MCF 10A (cell line): Measurements from ENCODE around the gene SSBP4. TPM values are rescaled to one million over a fixed set of nuclear protein-coding genes. Genes with fewer than 3 reads are reported as not detected.

ENCODE experiments used
- BruUV-seq: library from RNA; stranded (reverse); fragments of 400-500 nt; replicated peaks from 2 replicates; lab custom pipeline; 2021; lab: Mats Ljungman, UMichigan
- CTCF ChIA-PET: fragments of 300-600 bp; sonication (Branson Sonifier 250); formaldehyde crosslinking; extraction: SDS; loops from one replicate; lab custom pipeline; 2021; ENCODE audit warnings: antibody characterized with exemption, inconsistent platforms; lab: Yijun Ruan, JAX
- POLR2A ChIA-PET: fragments of 300-600, 350-650 bp; sonication (Branson Sonifier 250); formaldehyde crosslinking; extraction: SDS; loops from one replicate; lab custom pipeline; 2020; ENCODE audit warnings: antibody characterized with exemption, inconsistent platforms; lab: Yijun Ruan, JAX
- DNase-seq: peaks from one replicate; pipeline ENCODE4 v3.0.0-alpha.2; 2018; ENCODE audit not compliant: unreplicated experiment
- H3K27ac Mint-ChIP-seq: one replicate; pipeline ENCODE4 v1.8.0; 2022; ENCODE audit warnings: mild to moderate bottlenecking, low read depth, mixed read lengths; ENCODE audit not compliant: unreplicated experiment
- H3K27me3 Mint-ChIP-seq: one replicate; pipeline ENCODE4 v1.8.0; 2022; ENCODE audit warnings: mixed read lengths; ENCODE audit not compliant: insufficient read depth, unreplicated experiment
- H3K36me3 Mint-ChIP-seq: one replicate; pipeline ENCODE4 v1.8.0; 2022; ENCODE audit warnings: mild to moderate bottlenecking, moderate library complexity, mixed read lengths; ENCODE audit not compliant: insufficient read depth, unreplicated experiment
- H3K4me1 Mint-ChIP-seq: one replicate; pipeline ENCODE4 v1.8.0; 2022; ENCODE audit warnings: mixed read lengths; ENCODE audit not compliant: insufficient read depth, unreplicated experiment
- H3K4me3 Mint-ChIP-seq: one replicate; pipeline ENCODE4 v1.8.0; 2022; ENCODE audit warnings: mild to moderate bottlenecking, moderate library complexity, mixed read lengths; ENCODE audit not compliant: unreplicated experiment
- H3K9me3 Mint-ChIP-seq: one replicate; pipeline ENCODE4 v1.8.0; 2022; ENCODE audit warnings: mixed read lengths; ENCODE audit not compliant: unreplicated experiment
- intact Hi-C: fragments of 100-400 bp; cut with micrococcal nuclease; formaldehyde crosslinking; loops from 2 replicates; pipeline ENCODE4 v1.14.1; 2022
- total RNA-seq: library from RNA; stranded (reverse); gene quantifications from 2 replicates; pipeline ENCODE4 v1.2.3, GENCODE V29; 2022
- TF ChIP-seq, protein P1 (sequence below): fragments of 200-600 bp; IDR thresholded peaks from one replicate; pipeline ENCODE4 v1.8.0; 2022; ENCODE audit warnings: antibody characterized with exemption, mild to moderate bottlenecking; ENCODE audit not compliant: unreplicated experiment

The SSBP4 gene
- total RNA-seq, 1 experiment from 2014 or later: 26.3 TPM

DNA sequence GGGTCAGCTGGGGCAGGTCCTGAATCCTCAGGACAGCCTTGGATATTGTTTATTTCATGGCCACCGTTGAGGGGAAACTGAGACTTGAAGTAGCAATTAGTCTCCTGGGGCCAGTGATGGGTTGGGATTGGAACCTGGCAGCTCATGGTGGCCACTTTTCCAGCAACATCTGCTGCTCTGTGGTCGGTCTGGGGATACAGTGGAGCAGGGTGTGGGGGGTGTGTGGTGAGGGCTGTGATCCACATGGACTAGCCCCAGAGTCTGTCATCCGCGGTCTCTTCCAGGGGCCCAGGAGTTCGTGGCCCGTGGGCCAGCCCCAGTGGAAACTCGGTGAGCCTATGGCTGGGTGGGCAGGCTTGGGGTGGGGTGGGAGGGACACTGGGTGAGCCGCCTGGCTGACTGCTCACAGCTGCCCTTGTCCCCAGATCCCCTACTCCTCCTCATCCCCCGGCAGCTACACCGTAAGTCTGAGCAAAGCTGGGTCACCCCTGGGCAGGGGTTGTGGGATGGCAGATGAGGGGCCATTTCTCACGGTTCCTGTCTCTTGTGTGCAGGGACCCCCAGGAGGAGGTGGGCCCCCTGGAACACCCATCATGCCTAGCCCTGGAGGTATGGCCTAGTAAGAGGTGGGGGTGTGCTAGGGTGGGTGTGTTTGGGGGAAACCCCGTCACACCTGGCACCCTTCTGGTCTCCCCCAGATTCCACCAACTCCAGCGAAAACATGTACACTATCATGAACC lies 13.2 kb downstream of the SSBP4 start:
- Mint-ChIP-seq H3K27ac (no peak overlapping the region), H3K9me3 (no peaks in the 10 kb centered on the region), H3K4me3 (no peak overlapping the region), H3K27me3 (no peaks in the 10 kb centered on the region), H3K4me1 (no peaks in the 10 kb centered on the region), H3K36me3 (peaks cover 17% of the 10 kb centered on the region)
- intact Hi-C loops: no loop called here
- no TSS peak for BruUV-seq
- DNase-seq: no peak
- TF ChIP-seq, protein P1, sequence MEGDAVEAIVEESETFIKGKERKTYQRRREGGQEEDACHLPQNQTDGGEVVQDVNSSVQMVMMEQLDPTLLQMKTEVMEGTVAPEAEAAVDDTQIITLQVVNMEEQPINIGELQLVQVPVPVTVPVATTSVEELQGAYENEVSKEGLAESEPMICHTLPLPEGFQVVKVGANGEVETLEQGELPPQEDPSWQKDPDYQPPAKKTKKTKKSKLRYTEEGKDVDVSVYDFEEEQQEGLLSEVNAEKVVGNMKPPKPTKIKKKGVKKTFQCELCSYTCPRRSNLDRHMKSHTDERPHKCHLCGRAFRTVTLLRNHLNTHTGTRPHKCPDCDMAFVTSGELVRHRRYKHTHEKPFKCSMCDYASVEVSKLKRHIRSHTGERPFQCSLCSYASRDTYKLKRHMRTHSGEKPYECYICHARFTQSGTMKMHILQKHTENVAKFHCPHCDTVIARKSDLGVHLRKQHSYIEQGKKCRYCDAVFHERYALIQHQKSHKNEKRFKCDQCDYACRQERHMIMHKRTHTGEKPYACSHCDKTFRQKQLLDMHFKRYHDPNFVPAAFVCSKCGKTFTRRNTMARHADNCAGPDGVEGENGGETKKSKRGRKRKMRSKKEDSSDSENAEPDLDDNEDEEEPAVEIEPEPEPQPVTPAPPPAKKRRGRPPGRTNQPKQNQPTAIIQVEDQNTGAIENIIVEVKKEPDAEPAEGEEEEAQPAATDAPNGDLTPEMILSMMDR: no peak
- CTCF ChIA-PET: interaction anchor here (0.5 to 0.6 kb wide), 2 partner anchors 18 to 47 kb away, joined by 4 to 5 read pairs; partner anchors contain the start of gene GDF15
- POLR2A ChIA-PET: interaction anchor here (0.7 to 1.3 kb wide), 2 partner anchors 12 to 31 kb away, joined by 3 to 6 read pairs; no protein-coding TSS in a partner anchor

DNA sequence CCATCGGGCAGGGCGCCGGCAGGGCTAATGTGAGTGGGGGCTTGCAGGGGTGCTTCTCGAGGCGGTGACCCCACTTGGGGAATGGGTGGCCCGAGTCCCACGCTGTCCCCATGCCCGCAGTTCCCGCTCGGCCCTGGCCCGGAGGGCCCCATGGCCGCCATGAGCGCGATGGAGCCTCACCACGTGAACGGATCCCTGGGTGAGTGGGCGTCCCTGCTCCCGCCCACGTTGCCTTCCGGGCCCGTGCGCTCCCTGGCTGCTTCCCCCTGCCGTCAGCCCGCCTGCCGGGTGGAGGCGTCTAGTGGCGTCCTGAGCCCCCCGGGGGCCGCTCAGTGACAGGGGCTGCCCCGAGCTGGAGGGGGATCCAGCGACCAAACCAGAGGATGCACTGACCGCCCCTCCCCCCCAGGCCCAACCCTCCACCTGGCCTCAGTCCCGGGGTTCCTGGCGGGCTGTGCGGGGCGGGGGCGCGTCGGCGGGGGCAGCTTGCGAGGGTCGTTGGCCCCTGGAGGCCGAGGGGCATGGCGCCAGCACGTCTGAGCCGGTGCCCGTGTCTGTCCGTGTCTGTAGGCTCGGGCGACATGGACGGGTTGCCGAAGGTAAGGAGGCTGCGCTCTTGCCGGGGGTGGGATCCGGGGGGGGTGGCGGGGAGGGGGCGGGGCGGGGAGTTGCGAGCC lies 14.0 kb downstream of the SSBP4 start:
- H3K4me1 Mint-ChIP-seq: no peaks in the 10 kb centered on the region
- TF ChIP-seq, protein P1: no peak
- intact Hi-C loops: no loop called here
- no TSS peak for BruUV-seq
- ChIA-PET CTCF (no interaction called here), POLR2A (no interaction called here)
- no peaks in the 10 kb centered on the region for H3K27me3 Mint-ChIP-seq
- peaks cover 19% of the 10 kb centered on the region for H3K36me3 Mint-ChIP-seq
- DNase-seq: no peak
- no peak overlapping the region for H3K4me3 Mint-ChIP-seq
- H3K27ac Mint-ChIP-seq: no peak overlapping the region
- H3K9me3 Mint-ChIP-seq: no peaks in the 10 kb centered on the region

DNA sequence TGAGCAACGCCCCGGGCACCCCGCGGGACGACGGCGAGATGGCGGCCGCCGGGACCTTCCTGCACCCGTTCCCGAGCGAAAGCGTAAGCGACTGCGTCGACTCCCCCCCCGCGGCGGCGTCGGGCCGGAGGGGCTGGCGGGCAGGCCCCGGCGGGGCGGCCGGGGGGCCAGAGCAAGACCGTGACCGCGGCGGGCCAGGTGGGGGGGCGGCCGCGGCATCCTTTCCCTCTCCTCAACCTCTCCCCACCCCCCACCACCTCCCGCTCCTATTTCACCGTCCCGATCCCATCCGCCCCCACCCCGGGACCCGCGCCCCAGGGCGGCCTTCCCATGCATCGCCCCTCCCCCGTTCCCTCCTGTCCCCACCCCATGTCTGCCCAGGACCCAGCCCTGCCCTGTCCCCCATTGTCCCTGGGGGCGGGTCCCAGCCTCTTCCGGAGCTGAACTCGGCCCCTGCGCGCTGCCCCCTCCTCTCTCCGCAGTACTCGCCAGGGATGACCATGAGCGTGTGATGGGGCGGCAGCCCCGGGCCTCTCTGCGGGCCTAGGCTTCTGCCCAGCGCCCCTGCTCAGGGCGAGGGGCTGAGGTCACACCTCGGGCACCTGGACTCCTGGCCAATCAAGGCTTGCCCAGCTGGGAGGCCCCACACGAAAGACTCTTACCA lies 14.7 kb downstream of the SSBP4 start:
- H3K36me3 Mint-ChIP-seq: peaks cover 19% of the 10 kb centered on the region
- no peak overlapping the region for H3K4me3 Mint-ChIP-seq
- TF ChIP-seq, protein P1: no peak
- POLR2A ChIA-PET: no interaction called here
- CTCF ChIA-PET: interaction anchor here (0.6 kb wide), 2 partner anchors 66 to 105 kb away, joined by 3 to 7 read pairs; no protein-coding TSS in a partner anchor
- H3K27ac Mint-ChIP-seq: no peak overlapping the region
- no TSS peak for BruUV-seq
- no peak for DNase-seq
- intact Hi-C loops: no loop called here
- no peaks in the 10 kb centered on the region for H3K27me3 Mint-ChIP-seq
- H3K4me1 Mint-ChIP-seq: peaks cover 4% of the 10 kb centered on the region
- no peaks in the 10 kb centered on the region for H3K9me3 Mint-ChIP-seq
